Measurements from ENCODE around the gene MS4A6E. TPM values are rescaled to one million over a fixed set of nuclear protein-coding genes. Genes with fewer than 3 reads are reported as not detected.

MS4A6E gene
- total RNA-seq (2021) = not detected in 3 replicates
- not detected for Bru-seq, nascent RNA
- long read RNA-seq, experiment 1 = 0 reads
- long read RNA-seq, experiment 2 = 0 reads
- long read RNA-seq, experiment 3 = 0 reads

GRCh38 chr11:60326955-60327354 is at the start of gene MS4A6E:
Gene MS4A6E (plus strand): TSS chr11:60327255. CDS start chr11:60334896, 7,641 bp downstream.
- POLR2A ChIA-PET = no interaction called here
- H3K27me3 Mint-ChIP-seq (ENCODE audit: low read depth) = no peaks in the 10 kb centered on the region
- DNase-seq (ENCODE audit: low spot score) = no peak
- ATAC-seq = no peak
- H3K27ac Mint-ChIP-seq = no peak within 1 kb of the TSS
- CTCF ChIA-PET = no interaction called here
- H3K9me3 Mint-ChIP-seq = peaks cover 38% of the 10 kb centered on the region
- peaks cover 13% of the 10 kb centered on the region for H3K36me3 Mint-ChIP-seq
- no peaks in the 10 kb centered on the region for H3K4me1 Mint-ChIP-seq
- TF ChIP-seq ZNF416 (CRISPR knock-in tag; IDR thresholded peaks at IDR 0.05) (no peak), ETV6 (CRISPR knock-in tag; IDR thresholded peaks at IDR 0.05) (no peak), NR1H2 (CRISPR knock-in tag; IDR thresholded peaks at IDR 0.05) (no peak), E2F4 (CRISPR knock-in tag; IDR thresholded peaks at IDR 0.05; ENCODE audit: borderline replicate concordance, low read depth) (no peak), ZNF317 (CRISPR knock-in tag; IDR thresholded peaks at IDR 0.05; ENCODE audit: borderline replicate concordance, low read depth) (no peak), GABPB1 (CRISPR knock-in tag; IDR thresholded peaks at IDR 0.05) (no peak), ZMAT4 (CRISPR knock-in tag; IDR thresholded peaks at IDR 0.05) (no peak), KAT7 (CRISPR knock-in tag; IDR thresholded peaks at IDR 0.05; ENCODE audit: borderline replicate concordance) (no peak), SMAD4 (CRISPR knock-in tag; IDR thresholded peaks at IDR 0.05) (no peak), ZNF232 (CRISPR knock-in tag; IDR thresholded peaks at IDR 0.05) (no peak), JAZF1 (CRISPR knock-in tag; IDR thresholded peaks at IDR 0.05) (no peak), RORB (CRISPR knock-in tag; IDR thresholded peaks at IDR 0.05) (no peak), TCF7 (CRISPR knock-in tag; IDR thresholded peaks at IDR 0.05; ENCODE audit: low read depth) (no peak), NR2C2 (CRISPR knock-in tag; IDR thresholded peaks at IDR 0.05) (no peak), ATF3 (CRISPR knock-in tag; conservative IDR thresholded peaks at IDR 0.05) (no peak), CREB1 (CRISPR knock-in tag; IDR thresholded peaks at IDR 0.05) (no peak), ZNF396 (CRISPR knock-in tag; IDR thresholded peaks at IDR 0.05; ENCODE audit: borderline replicate concordance) (no peak), ZNF425 (CRISPR knock-in tag; conservative IDR thresholded peaks at IDR 0.05) (no peak), ZNF219 (CRISPR knock-in tag; IDR thresholded peaks at IDR 0.05; ENCODE audit: borderline replicate concordance) (no peak)
- no peak within 1 kb of the TSS for H3K4me3 Mint-ChIP-seq

GRCh38 chr11:60280412-60280811 is 46.6 kb upstream of the MS4A6E start, which contains the start of gene MS4A4A:
Gene MS4A4A (plus strand): TSS chr11:60280666. CDS start chr11:60280676, 10 bp downstream.
- Mint-ChIP-seq H3K4me3 (no peak within 1 kb of the TSS), H3K4me1 (peaks cover 26% of the 10 kb centered on the region), H3K27me3 (ENCODE audit: low read depth) (peaks cover 2% of the 10 kb centered on the region; the same call in 1 of the 2 replicates), H3K36me3 (peaks cover 2% of the 10 kb centered on the region), H3K27ac (no peak within 1 kb of the TSS), H3K9me3 (peaks cover 11% of the 10 kb centered on the region)
- DNase-seq (ENCODE audit: low spot score) = no peak
- no peak for TF ChIP-seq ZNF416 (CRISPR knock-in tag; IDR thresholded peaks at IDR 0.05)
- no peak for TF ChIP-seq TEAD1 (CRISPR knock-in tag; IDR thresholded peaks at IDR 0.05)
- TF ChIP-seq OVOL2 (CRISPR knock-in tag; IDR thresholded peaks at IDR 0.05; ENCODE audit: borderline replicate concordance) = no peak
- TF ChIP-seq NFATC4 (CRISPR knock-in tag; IDR thresholded peaks at IDR 0.05) = no peak
- TF ChIP-seq JUN (CRISPR knock-in tag; IDR thresholded peaks at IDR 0.05) = no peak
- TF ChIP-seq ETV6 (CRISPR knock-in tag; IDR thresholded peaks at IDR 0.05) = no peak
- TF ChIP-seq GRHL2 (CRISPR knock-in tag; IDR thresholded peaks at IDR 0.05; ENCODE audit: insufficient replicate concordance, severe bottlenecking) = no peak
- TF ChIP-seq ZNF317 (CRISPR knock-in tag; IDR thresholded peaks at IDR 0.05; ENCODE audit: borderline replicate concordance, low read depth) = no peak
- ChIA-PET POLR2A (no interaction called here), CTCF (interaction anchor here (1.5 kb wide), 1 partner anchor 65 kb away, joined by 3 read pairs; no protein-coding TSS in a partner anchor)
- ATAC-seq = no peak; the same call in 1 of the 2 replicates
